GM19238 (cell line): Measurements from ENCODE around the gene NOD2.

ENCODE experiments used
- DNase-seq: peaks from one replicate; pipeline ENCODE4 v3.0.0; 2011; ENCODE audit warnings: low spot score; ENCODE audit not compliant: insufficient read length

The NOD2 gene

GRCh38 chr16:50690177-50690576 lies 3.2 kb upstream of the NOD2 start:
- no peak for DNase-seq

- no peak for DNase-seq
These were observed 785 bp upstream of the NOD2 start for GRCh38 chr16:50692644-50692998.

- no peak for DNase-seq
These were observed 800 bp downstream of the NOD2 start for GRCh38 chr16:50694206-50694605.

GRCh38 chr16:50695017-50696000 lies 1.9 kb downstream of the NOD2 start:
- DNase-seq = no peak

GRCh38 chr16:50696126-50696525 lies 2.7 kb downstream of the NOD2 start:
- no peak for DNase-seq

GRCh38 chr16:50696575-50697420 lies 3.4 kb downstream of the NOD2 start:
- peak; percentile 73 for DNase-seq

GRCh38 chr16:50697421-50697715 lies 4.0 kb downstream of the NOD2 start:
- no peak for DNase-seq

GRCh38 chr16:50697881-50698767 lies 4.7 kb downstream of the NOD2 start:
- DNase-seq = no peak

- DNase-seq = no peak
These were observed 6.1 kb downstream of the NOD2 start for GRCh38 chr16:50699326-50700159.

- DNase-seq = no peak
These were observed 9.3 kb downstream of the NOD2 start for GRCh38 chr16:50702725-50703124.

GRCh38 chr16:50704245-50704644 lies 10.8 kb downstream of the NOD2 start:
- no peak for DNase-seq

- no peak for DNase-seq
These were observed 12.2 kb downstream of the NOD2 start for GRCh38 chr16:50705436-50706110.

- DNase-seq = no peak
These were observed 12.8 kb downstream of the NOD2 start for GRCh38 chr16:50706250-50706649.

- DNase-seq = no peak
These were observed 15.1 kb downstream of the NOD2 start for GRCh38 chr16:50708373-50709060.

GRCh38 chr16:50709061-50709684 lies 15.8 kb downstream of the NOD2 start:
- no peak for DNase-seq

- no peak for DNase-seq
These were observed 16.6 kb downstream of the NOD2 start for GRCh38 chr16:50709980-50710379.

- no peak for DNase-seq
These were observed 17.6 kb downstream of the NOD2 start for GRCh38 chr16:50711040-50711439.

- no peak for DNase-seq
These were observed 18.6 kb downstream of the NOD2 start for GRCh38 chr16:50711862-50712559.
